Activated CD8-positive, alpha-beta memory T cell treated with anti-CD3 and anti-CD28 coated beads, Interleukin-2, amount 50 U/mL, for 1 hour (primary cell): Measurements from ENCODE around the gene CKM.
"Not testable (repeated sequence)": the region's sequence is repeated elsewhere in the genome, so short reads cannot be mapped to it uniquely, and the experiment has no call there.

Experiments
- DNase-seq: peaks from one replicate; pipeline ENCODE4 v3.0.0-alpha.2; 2020; ENCODE audit errors: extremely low read depth

The CKM gene

DNA sequence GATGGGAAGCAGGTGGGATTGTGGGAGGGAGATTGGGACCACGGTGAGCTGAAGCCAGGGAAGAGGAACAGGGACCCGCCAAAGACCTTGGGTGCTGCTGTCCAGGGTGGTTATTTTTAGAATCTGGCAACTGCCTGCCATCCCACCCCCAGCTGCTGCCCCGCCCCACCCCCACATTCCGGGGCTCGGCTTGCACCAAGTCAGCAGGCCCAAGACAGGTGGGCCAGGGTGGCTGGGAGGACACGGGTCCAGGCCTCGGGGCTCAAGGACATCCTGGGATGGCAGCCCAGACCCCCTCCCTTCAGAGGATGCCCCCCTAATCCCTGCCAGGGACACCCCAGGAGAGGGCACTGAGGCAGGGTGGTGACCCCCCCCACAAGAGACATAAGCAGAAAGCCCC is 827 bp downstream of the CKM start:
- DNase-seq = no peak

DNA sequence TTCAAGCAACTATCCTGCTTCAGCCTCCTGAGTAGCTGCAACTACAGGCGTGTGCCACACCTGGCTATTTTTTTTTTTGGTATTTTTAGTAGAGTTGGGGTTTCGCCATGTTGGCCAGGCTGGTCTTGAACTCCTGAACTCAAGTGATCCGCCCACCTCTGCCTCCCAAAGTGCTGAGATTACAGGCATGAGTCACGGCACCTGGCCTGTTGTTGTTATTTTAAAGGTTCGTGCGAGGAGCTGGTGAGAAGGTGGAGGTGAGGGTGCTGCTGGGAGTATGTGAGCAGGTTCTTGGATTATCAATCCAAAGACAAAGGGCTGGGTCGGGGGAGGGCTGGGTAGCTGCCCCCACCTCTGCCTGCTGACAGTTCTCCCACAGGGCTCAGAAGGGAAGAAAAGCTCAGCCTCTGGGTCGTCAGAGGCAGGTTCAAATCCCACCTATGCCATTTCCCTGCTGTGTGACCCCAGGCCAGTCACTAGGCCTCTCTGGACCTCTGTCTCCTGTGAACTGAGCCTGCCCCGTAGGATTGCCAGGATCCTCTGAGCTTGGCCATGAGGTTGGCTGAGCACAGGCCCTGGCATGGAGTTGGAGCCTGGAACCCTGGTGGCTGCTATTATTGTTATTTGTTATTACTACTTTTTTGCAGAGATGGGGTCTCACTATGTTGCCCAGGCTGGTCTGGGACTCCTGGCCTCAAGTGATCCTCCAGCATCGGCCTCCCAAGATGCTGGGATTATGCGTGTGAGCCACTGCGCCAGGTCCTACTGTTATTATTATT is 1.5 kb downstream of the CKM start:
- no peak for DNase-seq

DNA sequence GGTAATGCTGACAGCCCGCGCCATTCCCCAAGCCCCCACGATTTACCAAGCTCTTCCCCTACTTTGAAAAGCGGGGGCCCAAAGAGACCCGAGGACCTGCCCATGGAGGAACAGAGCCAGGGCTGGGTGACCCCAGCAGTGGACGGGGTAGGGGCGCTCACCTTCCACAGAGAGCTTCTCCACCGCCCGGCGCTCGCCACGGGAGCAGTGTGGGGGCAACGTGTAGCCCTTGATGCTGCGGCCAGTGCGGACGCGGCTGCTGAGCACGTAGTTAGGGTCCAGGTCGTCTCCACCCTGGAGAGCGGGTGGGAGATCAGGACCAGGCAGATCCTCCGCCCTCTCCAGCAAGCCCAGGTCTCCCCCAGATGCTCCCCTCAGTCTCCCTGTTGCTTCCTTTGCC is 7.4 kb downstream of the CKM start:
- no peak for DNase-seq

DNA sequence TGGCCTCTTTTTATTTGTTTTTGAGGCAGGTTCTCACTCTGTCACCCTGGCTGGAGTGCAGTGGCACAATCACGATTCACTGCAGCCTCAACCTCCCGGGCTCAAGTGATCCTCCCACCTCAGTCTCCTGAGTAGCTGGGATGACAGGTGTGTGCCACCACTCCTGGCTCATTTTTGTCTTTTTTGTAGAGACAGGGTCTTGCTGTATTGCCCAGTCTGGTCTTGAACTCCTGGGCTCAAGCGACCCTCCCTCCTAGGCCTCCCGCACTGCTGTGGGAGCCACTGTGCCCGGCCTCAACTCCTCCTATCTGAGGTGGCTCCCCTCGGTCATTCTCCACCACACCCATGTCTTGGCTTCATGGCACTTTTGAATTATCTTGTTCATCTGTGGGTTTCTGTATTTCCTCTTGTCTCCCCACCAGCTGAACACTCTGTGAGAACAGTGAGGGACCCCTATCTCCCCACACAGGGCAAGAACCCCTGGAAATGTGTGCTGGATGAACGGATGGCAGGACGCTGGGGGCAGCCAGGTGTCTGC is 7.9 kb downstream of the CKM start:
- DNase-seq = no peak

DNA sequence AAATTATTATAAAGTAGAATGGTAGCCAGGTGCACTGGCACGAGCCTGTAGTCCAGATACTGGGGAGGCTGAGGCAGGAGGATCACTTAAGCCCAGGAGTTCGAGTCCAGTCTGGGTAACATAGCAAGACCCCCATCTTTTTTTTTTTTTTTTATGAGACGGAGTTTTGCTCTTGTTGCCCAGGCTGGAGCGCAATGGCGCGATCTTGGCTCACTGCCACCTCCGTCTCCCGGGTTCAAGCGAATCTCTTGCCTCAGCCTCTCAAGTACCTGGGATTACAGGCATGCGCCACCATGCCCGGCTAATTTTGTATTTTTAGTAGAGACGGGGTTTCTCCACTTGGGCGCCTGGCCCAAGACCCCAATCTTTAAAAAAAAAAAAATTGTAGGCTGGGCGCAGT is 10.4 kb downstream of the CKM start:
- not testable (repeated sequence) for DNase-seq

DNA sequence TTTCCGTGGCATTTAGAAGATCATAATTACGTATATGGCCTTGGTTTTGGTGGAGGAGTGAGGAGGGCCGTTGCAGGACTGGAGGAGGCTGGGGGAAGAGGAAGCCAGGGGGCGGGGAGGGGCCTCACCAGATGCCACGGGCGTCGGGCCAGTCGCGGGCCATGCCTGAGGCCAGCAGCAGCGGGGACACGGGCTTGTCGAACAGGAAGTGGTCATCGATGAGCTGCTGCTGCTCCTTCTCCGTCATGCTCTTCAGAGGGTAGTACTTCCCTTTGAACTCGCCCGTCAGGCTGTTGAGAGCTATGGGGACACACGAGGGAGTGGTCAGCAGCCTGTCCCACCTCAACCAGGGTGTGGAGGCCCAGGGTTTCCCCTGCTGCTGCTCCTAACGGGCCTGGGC is 11.1 kb downstream of the CKM start:
- DNase-seq = no peak

DNA sequence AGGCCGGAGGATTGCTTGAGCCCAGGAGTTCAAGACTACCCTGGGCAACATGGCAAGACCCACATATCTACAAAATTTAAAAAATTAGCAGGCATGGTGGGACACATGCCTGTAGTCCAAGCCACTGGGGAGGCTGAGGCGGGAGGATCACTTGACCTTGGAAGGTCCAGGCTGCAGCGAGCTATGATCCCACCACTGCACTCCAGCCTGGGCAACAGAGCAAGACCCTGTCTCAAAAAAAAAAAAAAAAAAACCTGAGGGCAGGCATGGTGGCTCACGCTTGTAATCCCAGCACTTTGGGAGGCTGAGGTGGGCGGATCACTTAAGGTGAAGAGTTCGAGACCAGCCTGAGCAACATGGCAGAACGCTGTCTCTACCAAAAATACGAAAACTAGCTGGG is 13.4 kb downstream of the CKM start:
- DNase-seq = not testable (repeated sequence)

DNA sequence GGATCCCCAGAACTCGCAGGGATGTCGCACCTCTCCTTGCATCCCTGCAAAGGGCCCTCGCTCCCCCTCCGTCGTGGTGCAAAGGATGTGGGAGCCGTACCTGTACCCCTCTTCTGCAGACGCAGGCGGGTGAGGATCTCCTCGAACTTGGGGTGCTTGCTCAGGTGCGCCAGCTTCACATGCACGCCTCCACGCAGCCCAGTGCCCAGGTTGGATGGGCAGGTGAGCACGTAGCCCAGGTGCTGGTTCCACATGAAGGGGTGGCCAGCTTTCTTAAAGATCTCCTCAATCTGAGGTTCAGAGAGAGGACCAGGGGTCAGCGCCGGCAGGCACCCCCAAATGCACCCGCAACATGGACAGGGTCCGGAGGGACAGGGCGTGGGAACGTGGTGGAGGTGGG is 15.3 kb downstream of the CKM start:
- DNase-seq = no peak

DNA sequence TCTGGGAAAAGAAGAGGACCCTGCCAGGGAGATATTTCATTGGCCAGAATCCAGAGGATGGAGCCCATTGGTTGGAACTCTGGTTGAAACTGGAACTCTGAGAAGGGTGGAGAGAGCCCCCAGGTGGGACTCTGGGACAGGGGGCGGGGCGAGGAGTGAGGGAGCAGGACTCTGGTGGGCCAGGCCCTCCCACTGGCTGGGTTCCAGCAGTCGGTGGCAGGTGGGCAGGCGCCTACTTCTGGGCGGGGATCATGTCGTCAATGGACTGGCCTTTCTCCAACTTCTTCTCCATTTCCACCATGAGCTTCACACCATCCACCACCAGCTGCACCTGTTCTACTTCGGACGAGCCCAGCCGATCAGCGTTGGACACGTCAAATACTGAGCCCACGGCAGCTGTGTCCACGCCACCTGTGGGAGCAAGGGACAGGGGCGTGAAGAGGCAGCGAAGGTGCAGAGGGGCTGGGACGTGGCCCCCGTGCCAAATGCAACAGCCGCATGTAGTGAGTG is 16.1 kb downstream of the CKM start:
- DNase-seq = no peak

DNA sequence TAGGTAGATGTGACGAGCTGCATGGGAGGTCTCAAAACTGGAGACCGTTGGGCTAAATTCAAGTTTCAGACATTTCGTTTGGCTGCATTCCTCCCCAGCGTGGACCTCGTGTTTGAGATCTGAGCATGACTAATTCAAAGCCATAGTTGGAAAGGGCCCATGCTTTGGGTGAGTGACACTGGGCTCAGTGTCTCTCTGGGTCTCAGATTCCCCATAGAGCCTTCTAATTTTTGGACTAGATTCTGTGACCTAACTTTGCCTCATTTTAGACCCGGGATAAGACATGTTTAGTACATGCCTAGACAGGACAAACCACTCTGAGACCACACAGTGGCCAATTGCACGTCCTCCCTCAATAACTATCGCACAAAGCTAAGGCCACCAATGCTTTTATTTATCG is 16.6 kb downstream of the CKM start:
- no peak for DNase-seq

DNA sequence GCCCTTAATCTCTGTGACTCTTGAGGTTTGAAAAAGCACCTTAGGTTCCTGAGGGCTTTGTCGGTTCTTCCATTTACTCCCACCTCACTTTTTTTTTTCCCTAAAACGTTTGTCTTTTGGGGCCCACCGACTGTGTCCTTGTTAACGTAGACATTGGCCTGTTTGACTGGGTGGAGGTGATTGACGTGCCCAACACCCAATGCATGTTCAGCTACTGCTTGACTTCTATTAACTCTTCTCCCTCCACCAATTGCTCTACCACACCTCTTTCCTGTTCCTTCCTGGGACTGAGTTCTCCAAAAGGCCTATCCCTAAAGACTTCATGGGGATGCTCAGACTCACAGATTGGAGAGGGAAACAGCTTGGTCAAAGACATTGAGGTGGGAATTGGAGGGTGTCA is 17.3 kb downstream of the CKM start:
- DNase-seq = no peak

DNA sequence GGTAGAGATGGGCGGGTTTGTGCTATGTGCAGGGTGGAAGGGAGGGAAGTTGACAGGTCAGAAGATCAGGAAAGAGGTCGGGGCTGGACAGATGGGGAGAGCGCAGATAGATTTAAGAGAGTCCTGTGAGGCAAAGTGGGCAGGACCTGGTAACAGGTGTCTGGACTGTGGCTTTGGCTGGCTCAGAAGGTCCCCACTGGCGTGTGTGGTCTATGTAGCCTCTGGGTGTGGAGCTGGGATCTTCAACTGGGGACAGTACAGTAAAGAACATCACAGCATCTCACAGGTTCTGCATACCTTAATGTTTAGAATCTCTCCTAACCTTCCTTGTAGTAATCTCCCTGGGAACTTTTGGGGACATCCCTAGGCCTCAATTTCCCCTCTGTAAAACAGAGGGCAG is 17.7 kb downstream of the CKM start:
- no peak for DNase-seq

DNA sequence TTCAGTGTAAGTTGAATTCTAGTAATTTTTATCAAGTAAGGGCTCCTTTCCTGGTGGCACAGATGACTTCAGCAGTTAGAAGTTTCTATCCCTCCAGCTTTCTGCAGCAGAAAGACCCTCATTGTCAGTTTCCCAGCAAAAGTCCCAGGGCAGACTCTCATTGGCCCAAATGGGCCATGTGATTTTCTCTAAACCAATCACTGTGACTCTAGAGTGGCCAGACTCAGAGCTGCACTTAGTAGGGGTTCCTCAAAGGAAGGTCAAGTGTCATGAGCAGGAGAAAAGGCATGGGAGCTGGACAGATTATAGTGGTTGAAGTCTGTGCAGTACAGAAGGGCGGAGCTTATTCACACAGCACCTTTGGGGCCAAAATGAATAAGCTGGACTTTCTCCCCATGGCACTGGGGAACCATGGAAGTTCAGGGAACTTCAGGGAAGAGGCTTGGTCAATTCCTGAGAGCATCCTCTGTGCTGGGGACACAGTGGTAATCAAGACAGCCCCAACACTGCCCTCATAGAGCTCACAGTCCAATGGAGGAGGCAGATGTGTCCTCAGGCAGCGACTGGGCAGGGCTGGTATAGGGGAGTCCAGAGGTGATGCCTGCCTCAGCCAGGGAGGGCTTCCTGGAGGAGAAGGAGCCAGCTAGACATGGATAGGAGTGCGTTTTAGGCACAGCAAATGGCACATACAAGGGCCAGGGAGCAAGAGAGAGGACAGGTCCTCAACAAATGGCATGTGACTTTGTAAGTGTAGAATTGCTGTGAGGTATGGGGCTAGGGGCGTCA is 18.3 kb downstream of the CKM start:
- DNase-seq = no peak

DNA sequence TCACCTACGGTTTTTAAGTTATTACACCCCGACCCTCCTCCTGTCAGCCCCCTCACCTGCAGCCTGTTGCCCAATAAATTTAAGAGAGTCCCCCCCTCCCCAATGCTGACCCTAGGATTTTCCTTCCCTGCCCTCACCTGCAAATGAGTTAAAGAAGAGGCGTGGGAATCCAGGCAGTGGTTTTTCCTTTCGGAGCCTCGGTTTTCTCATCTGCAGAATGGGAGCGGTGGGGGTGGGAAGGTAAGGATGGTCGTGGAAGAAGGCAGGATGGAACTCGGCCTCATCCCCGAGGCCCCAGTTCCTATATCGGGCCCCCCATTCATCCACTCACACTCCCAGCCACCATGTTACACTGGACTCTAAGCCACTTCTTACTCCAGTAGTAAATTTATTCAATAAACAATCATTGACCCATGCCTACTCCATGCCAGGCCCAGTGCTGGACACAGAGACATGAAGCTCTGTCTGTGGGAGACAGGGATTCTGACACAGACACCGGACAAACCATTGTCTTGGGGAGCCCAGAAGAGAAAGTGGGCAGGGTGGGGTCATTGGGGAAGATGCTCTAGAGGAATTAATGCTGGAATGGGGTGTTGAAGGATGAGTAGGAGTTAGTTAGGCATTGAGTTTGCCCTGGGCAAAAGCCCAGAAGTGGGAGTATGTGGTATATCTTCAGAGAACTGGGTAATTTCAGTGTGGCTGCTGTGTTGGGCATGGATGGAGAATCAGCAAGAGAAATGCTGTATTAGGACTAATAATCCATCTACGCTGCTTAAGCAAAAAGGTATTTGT is 19.2 kb downstream of the CKM start:
- DNase-seq = no peak

DNA sequence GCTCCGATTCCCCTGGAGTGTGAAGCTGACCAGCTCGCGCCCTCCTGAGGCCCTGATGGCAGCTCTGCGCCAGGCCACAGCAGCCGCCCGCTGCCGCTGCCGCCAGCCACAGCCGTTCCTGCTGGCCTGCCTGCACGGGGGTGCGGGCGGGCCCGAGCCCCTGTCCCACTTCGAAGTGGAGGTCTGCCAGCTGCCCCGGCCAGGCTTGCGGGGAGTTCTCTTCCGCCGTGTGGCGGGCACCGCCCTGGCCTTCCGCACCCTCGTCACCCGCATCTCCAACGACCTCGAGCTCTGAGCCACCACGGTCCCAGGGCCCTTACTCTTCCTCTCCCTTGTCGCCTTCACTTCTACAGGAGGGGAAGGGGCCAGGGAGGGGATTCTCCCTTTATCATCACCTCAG is 20.3 kb downstream of the CKM start:
- DNase-seq = no peak

DNA sequence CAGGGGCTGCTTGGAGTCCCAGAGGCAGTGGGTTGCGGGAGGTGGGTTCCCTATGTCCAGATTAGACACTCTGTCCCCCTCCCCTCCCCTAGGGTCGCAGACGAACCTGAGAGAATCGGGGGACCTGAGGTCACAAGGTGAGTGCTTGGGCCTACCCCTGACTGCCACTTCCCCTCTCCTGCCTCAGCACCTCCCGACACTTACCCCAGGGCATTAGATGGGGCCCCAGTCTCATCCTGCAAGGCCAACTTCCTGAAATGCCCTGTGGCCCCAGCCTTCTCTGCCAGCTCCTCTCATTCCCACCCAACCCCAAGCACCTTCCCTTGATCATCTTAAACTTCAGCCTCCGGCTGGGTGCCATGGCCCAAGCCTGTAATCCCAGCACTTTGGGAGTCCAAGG is 23.0 kb downstream of the CKM start:
- DNase-seq = no peak

DNA sequence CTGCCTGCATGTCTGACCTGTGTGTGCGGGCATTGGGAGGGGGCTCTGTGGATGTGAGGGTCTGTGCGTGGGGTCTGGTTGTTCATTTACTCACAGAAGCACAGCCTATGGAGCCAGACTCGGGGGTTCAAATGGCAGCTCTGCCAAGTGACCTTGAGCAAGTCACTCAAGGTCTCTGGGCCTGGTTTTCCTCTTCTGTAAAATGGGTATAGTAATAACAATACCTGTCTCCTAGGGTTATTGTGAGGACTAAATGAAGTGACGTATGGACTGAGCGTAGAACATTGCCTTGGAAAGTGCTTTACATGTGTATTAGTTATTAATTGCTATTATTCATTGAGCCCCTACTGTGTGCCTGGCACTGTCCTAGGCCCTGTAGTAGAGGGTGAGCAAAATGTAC is 24.4 kb downstream of the CKM start:
- no peak for DNase-seq

DNA sequence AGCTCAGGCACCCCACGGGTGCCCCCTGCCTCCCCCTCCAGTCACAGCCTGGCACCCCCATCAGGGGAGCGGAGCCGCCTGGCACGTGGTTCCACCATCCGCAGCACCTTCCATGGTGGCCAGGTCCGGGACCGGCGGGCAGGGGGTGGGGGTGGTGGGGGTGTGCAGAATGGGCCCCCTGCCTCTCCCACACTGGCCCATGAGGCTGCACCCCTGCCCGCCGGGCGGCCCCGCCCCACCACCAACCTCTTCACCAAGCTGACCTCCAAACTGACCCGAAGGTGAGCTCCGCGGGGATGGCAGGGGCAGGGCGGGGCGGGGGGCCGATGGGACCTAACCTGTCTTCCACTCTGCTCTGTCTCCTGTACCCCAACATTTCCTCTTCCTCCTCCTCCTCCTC is 25.0 kb downstream of the CKM start:
- DNase-seq = no peak

DNA sequence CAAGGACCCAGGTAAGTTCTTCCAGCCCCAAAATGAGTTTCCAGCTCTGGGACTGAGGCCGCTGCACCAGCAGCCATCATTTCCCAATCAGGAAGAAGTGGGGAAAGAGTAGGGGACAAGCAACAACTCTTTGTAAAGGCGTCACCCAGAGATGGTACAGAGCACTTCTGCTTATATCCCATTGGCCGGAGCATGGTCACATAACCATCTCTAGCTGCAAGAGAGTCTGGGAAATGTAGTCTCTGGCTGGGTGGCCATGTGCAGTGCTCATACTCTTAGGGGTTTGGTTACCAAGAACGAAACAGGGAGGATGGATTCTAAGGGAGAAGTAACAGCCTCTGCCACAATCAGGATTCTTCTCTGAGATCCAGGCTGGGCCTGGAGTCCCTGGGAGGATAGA is 26.3 kb downstream of the CKM start:
- no peak for DNase-seq

DNA sequence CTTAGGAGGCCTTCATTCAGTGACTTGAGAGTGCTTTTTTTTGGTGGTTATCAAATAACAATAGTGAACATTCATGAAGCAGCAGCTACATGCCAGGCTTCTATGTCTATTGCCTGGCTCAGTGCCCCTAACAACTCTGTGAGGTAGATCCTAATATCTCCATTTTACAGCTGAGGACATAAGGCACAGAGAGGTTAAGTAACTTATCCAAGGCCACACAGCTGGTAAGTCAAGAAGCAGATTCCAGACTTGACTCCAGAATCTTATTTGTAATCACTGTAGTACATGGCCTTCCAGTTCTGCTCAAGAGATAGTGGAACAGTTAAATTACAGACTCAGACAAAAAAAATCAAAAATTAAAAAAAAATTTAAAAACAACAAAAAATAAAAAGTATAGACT is 26.8 kb downstream of the CKM start:
- DNase-seq = no peak

DNA sequence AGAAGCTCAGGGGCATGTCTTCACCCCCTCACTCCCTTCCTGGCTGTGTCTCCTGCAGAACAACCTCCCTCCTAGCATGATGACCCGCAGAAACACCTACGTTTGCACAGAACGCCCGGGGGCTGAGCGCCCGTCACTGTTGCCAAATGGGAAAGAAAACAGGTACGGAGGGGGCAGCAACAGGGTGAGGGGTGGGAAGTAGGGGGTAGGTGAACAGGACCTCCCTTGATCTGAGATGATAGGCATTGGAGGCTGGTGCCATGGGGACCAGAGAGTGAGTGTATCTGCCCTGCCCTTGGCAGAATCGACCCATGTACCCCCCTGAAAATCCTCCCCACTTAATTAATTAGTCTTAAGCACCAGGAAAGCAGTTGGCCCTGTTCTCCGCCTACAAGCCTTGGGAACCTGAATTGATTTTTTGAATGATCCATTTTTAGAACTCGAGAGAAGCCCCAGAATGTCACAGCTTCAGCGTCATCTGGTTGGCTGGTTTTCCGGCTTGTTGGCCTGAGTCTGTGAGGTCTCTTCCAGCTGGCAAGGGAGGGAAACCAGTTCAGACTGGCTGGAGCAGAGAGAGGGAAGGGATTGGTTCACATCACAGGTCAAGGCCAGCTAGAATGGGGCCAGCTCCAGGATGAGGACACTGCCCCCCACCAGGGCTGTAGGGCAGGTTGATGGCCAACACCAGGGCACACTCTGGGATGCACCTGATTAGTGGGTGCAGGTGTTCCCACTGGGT is 28.2 kb downstream of the CKM start:
- no peak for DNase-seq

DNA sequence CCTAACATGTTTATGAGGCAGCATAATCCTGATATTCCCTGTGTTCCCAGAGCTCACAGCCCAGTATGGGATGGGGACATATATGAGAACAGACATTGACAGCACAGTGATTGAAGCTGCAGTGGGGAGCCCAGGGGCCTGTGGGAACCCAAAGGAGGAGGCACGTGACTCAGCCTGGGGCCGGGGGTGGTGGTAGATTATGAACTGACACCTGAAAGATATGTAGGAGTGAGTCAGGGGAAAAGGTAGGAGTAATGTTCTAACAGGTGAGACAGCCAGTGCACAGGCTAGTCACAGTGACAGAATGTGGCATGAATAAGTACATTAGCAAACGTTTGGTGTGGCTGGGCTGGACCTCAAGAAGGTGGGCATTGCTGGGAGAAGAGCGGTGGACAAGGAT is 29.0 kb downstream of the CKM start:
- DNase-seq = no peak
